GM23248 (cell line): ENCODE data around the gene DCANP1. TPM values are rescaled to one million over a fixed set of nuclear protein-coding genes. Genes with fewer than 3 reads are reported as not detected.

ENCODE experiments used
- DNase-seq: peaks from one replicate; pipeline ENCODE4 v3.0.0-alpha.2; 2015
- H2AFZ ChIP-seq: fragments of 200-600 bp; sonication (generic); 2 replicates; pipeline ENCODE4 v1.6.1; 2016; ENCODE audit warnings: antibody characterized with exemption
- H3F3A ChIP-seq: fragments of 200-600 bp; sonication (generic); 2 replicates; pipeline ENCODE4 v1.6.1; 2016; ENCODE audit warnings: mild to moderate bottlenecking, antibody characterized with exemption, mixed run types; ENCODE audit not compliant: insufficient read depth
- H3K27ac ChIP-seq: fragments of 200-600 bp; sonication (generic); 2 replicates; pipeline ENCODE4 v1.5.1; 2016; ENCODE audit warnings: mild to moderate bottlenecking
- H3K27me3 ChIP-seq: fragments of 200-600 bp; sonication (generic); replicated peaks from 2 replicates; pipeline ENCODE4 v1.6.1; 2016; ENCODE audit warnings: mild to moderate bottlenecking; ENCODE audit not compliant: insufficient read depth
- H3K36me3 ChIP-seq: fragments of 200-600 bp; sonication (generic); 2 replicates; pipeline ENCODE4 v1.6.1; 2016; ENCODE audit warnings: low read depth, mild to moderate bottlenecking
- H3K4me1 ChIP-seq: fragments of 200-600 bp; sonication (generic); 2 replicates; pipeline ENCODE4 v1.6.1; 2016; ENCODE audit warnings: mild to moderate bottlenecking; ENCODE audit not compliant: insufficient read depth
- H3K4me2 ChIP-seq: fragments of 200-600 bp; sonication (generic); one replicate; pipeline ENCODE4 v1.6.1; 2016; ENCODE audit warnings: mild to moderate bottlenecking; ENCODE audit not compliant: unreplicated experiment
- H3K4me3 ChIP-seq: fragments of 200-600 bp; sonication (generic); 2 replicates; pipeline ENCODE4 v1.5.1; 2016; ENCODE audit warnings: mild to moderate bottlenecking
- H3K79me2 ChIP-seq: fragments of 200-600 bp; sonication (generic); 2 replicates; pipeline ENCODE4 v1.6.1; 2016; ENCODE audit warnings: mild to moderate bottlenecking; ENCODE audit not compliant: insufficient read depth
- H3K9ac ChIP-seq: fragments of 200-600 bp; sonication (generic); 2 replicates; pipeline ENCODE4 v1.6.1; 2016; ENCODE audit warnings: mild to moderate bottlenecking
- H3K9me2 ChIP-seq: fragments of 200-600 bp; sonication (generic); 2 replicates; pipeline ENCODE4 v1.6.1; 2016; ENCODE audit warnings: mixed run types, mild to moderate bottlenecking, moderate library complexity; ENCODE audit not compliant: insufficient read depth
- H3K9me3 ChIP-seq: fragments of 200-600 bp; sonication (generic); one replicate; pipeline ENCODE4 v1.6.1; 2017; ENCODE audit warnings: low read depth
- H4K20me1 ChIP-seq: fragments of 200-600 bp; sonication (generic); 2 replicates; pipeline ENCODE4 v1.6.0; 2016; ENCODE audit not compliant: insufficient read depth
- EZH2 ChIP-seq: fragments of 200-600 bp; sonication (generic); IDR thresholded peaks from 2 replicates; pipeline ENCODE4 v1.6.1; 2018; ENCODE audit warnings: antibody characterized with exemption, mild to moderate bottlenecking; ENCODE audit not compliant: insufficient read depth, poor library complexity, severe bottlenecking
- EZH2phosphoT487 ChIP-seq: fragments of 200-600 bp; sonication (generic); IDR thresholded peaks from 2 replicates; pipeline ENCODE4 v1.6.1; 2018; ENCODE audit warnings: antibody characterized with exemption, moderate library complexity, mild to moderate bottlenecking, low read depth; ENCODE audit not compliant: insufficient read depth
- WGBS, 2 experiments: methylation state at CpG; one replicate each; pipeline ENCODE4 v1.1.6; 2015 to 2017; ENCODE audit warnings: low lambda C conversion rate in 2 of 2, low coverage in 1 of 2; ENCODE audit errors: missing lambda C conversion rate in 2 of 2; 5-methylcytosine and 5-hydroxymethylcytosine counted together
- in situ Hi-C: fragments of 300-500 bp; cut with MboI; formaldehyde crosslinking; loops from 2 replicates; pipeline ENCODE4 v1.15.0; 2020
- polyA plus RNA-seq: library from polyadenylated mRNA; unstranded; fragments of >200 nt; fragmentation: Nextera tagmentation; extraction: Ambion mirVana; gene quantifications from 2 replicates; pipeline ENCODE4 v1.2.1, GENCODE V29; 2016
- total RNA-seq: library from RNA; depleted of rRNA; stranded (reverse); fragments of >200 nt; shearing (Covaris generic); gene quantifications from 2 replicates; pipeline ENCODE4 v1.2.3, GENCODE V29; 2014

DCANP1 gene
- total and polyA plus RNA-seq, 2 experiments from 2014 or later, result not detected

GRCh38 chr5:135449644-135450043 lies 2.5 kb upstream of the DCANP1 start:
- no peaks in the 10 kb centered on the region for H3K9me3 ChIP-seq
- H3F3A ChIP-seq, result no peaks in the 10 kb centered on the region
- no peaks in the 10 kb centered on the region for H3K79me2 ChIP-seq
- no peak overlapping the region for H3K4me3 ChIP-seq
- H4K20me1 ChIP-seq, result no peaks in the 10 kb centered on the region
- H3K9me2 ChIP-seq, result no peaks in the 10 kb centered on the region
- in situ Hi-C loops, result no loop called here
- no peaks in the 10 kb centered on the region for H3K27me3 ChIP-seq
- no peak for DNase-seq
- H2AFZ ChIP-seq, result no peak overlapping the region
- WGBS, 2 experiments, result 76 to 78% methylated on average over 12 of the region's 12 CpGs
- no peak for TF ChIP-seq EZH2
- TF ChIP-seq EZH2phosphoT487, result no peak
- H3K9ac ChIP-seq, result no peak overlapping the region
- H3K27ac ChIP-seq, result no peak overlapping the region
- no peak overlapping the region for H3K4me2 ChIP-seq
- no peaks in the 10 kb centered on the region for H3K36me3 ChIP-seq
- no peaks in the 10 kb centered on the region for H3K4me1 ChIP-seq

- TF ChIP-seq EZH2 (no peak), EZH2phosphoT487 (no peak)
- Histone ChIP-seq H3K4me2 (no peak overlapping the region), H3K4me1 (no peaks in the 10 kb centered on the region), H4K20me1 (no peaks in the 10 kb centered on the region), H3K9me3 (no peaks in the 10 kb centered on the region), H3K9me2 (no peaks in the 10 kb centered on the region), H3K9ac (no peak overlapping the region), H3K36me3 (no peaks in the 10 kb centered on the region), H3K27me3 (no peaks in the 10 kb centered on the region), H3K79me2 (no peaks in the 10 kb centered on the region), H2AFZ (no peak overlapping the region), H3K27ac (no peak overlapping the region), H3F3A (no peaks in the 10 kb centered on the region), H3K4me3 (no peak overlapping the region)
- WGBS, 2 experiments, result 64 to 66% methylated on average over 9 of the region's 9 CpGs
- in situ Hi-C loops, result no loop called here
- DNase-seq, result no peak
Measured at GRCh38 chr5:135448791-135449507, 1.8 kb upstream of the DCANP1 start.

GRCh38 chr5:135448071-135448739 lies 1.1 kb upstream of the DCANP1 start:
- Histone ChIP-seq H4K20me1 (no peaks in the 10 kb centered on the region), H3K4me2 (no peak overlapping the region), H3K27ac (no peak overlapping the region), H3K79me2 (no peaks in the 10 kb centered on the region), H3K36me3 (no peaks in the 10 kb centered on the region), H3K9ac (no peak overlapping the region), H3K9me2 (no peaks in the 10 kb centered on the region), H3F3A (no peaks in the 10 kb centered on the region), H3K27me3 (no peaks in the 10 kb centered on the region), H2AFZ (no peak overlapping the region), H3K4me1 (no peaks in the 10 kb centered on the region), H3K9me3 (no peaks in the 10 kb centered on the region), H3K4me3 (no peak overlapping the region)
- TF ChIP-seq EZH2, result no peak
- no peak for TF ChIP-seq EZH2phosphoT487
- no peak for DNase-seq
- in situ Hi-C loops, result no loop called here
- 68 to 70% methylated on average over 9 of the region's 9 CpGs for WGBS, 2 experiments

- no peaks in the 10 kb centered on the region for H3F3A ChIP-seq
- TF ChIP-seq EZH2phosphoT487 (no peak), EZH2 (no peak)
- no peaks in the 10 kb centered on the region for H3K4me1 ChIP-seq
- no peaks in the 10 kb centered on the region for H4K20me1 ChIP-seq
- H3K4me2 ChIP-seq, result no peak overlapping the region
- no peak overlapping the region for H3K27ac ChIP-seq
- 76 to 84% methylated on average over 7 of the region's 7 CpGs for WGBS, 2 experiments
- H3K9ac ChIP-seq, result no peak overlapping the region
- in situ Hi-C loops, result no loop called here
- no peaks in the 10 kb centered on the region for H3K79me2 ChIP-seq
- no peak overlapping the region for H3K4me3 ChIP-seq
- H3K9me2 ChIP-seq, result no peaks in the 10 kb centered on the region
- no peaks in the 10 kb centered on the region for H3K36me3 ChIP-seq
- H3K27me3 ChIP-seq, result no peaks in the 10 kb centered on the region
- H2AFZ ChIP-seq, result no peak overlapping the region
- H3K9me3 ChIP-seq, result no peaks in the 10 kb centered on the region
- DNase-seq, result no peak
Measured at GRCh38 chr5:135446615-135447014, 533 bp downstream of the DCANP1 start.

DNA sequence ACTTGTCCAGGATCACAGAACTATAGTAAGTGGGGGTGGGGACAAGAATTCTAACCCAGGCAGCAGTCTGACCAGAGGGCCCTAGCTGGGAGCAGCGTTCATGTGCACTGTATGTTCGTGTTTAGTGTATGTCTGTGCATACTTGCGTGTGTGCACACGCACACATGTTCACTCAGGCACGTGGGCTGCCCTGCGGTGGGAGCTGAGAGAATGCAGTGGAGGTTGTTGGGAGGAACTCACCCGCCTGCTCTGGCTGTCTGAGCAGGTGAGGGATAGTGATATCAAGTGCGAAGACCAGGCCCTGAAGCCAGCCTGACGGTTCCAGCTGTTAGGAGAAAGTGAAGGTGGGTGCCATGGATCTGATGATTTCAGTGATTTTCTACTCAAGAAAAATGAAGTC lies 942 bp downstream of the DCANP1 start:
- in situ Hi-C loops, result no loop called here
- 88 to 89% methylated on average over 9 of the region's 9 CpGs for WGBS, 2 experiments

More for the DNA sequence above, 942 bp downstream of the DCANP1 start:
- H3K27me3 ChIP-seq, result no peaks in the 10 kb centered on the region
- no peaks in the 10 kb centered on the region for H4K20me1 ChIP-seq
- no peaks in the 10 kb centered on the region for H3K79me2 ChIP-seq
- no peak overlapping the region for H2AFZ ChIP-seq
- H3K27ac ChIP-seq, result no peak overlapping the region
- no peaks in the 10 kb centered on the region for H3F3A ChIP-seq
- no peaks in the 10 kb centered on the region for H3K9me3 ChIP-seq
- no peaks in the 10 kb centered on the region for H3K36me3 ChIP-seq
- no peaks in the 10 kb centered on the region for H3K4me1 ChIP-seq
- TF ChIP-seq EZH2, result no peak
- TF ChIP-seq EZH2phosphoT487, result no peak
- H3K4me3 ChIP-seq, result no peak overlapping the region
- H3K9ac ChIP-seq, result no peak overlapping the region
- no peaks in the 10 kb centered on the region for H3K9me2 ChIP-seq
- no peak for DNase-seq
- no peak overlapping the region for H3K4me2 ChIP-seq
